ENCODE data around the gene PHB1.

GRCh38 chr17:49425004-49425286, 10.3 kb upstream of the PHB1 start:
- TF ChIP-seq, protein P1, sequence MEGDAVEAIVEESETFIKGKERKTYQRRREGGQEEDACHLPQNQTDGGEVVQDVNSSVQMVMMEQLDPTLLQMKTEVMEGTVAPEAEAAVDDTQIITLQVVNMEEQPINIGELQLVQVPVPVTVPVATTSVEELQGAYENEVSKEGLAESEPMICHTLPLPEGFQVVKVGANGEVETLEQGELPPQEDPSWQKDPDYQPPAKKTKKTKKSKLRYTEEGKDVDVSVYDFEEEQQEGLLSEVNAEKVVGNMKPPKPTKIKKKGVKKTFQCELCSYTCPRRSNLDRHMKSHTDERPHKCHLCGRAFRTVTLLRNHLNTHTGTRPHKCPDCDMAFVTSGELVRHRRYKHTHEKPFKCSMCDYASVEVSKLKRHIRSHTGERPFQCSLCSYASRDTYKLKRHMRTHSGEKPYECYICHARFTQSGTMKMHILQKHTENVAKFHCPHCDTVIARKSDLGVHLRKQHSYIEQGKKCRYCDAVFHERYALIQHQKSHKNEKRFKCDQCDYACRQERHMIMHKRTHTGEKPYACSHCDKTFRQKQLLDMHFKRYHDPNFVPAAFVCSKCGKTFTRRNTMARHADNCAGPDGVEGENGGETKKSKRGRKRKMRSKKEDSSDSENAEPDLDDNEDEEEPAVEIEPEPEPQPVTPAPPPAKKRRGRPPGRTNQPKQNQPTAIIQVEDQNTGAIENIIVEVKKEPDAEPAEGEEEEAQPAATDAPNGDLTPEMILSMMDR (IDR thresholded peaks at IDR 0.05), result no peak
- TF ChIP-seq POLR2A (IDR thresholded peaks at IDR 0.05), result no peak
